SK-N-MC (cell line): ENCODE results near the gene AMER2.

ENCODE experiments used
- EZH2 ChIP-seq: fragments of 200-600 bp; sonication (generic); IDR thresholded peaks from one replicate; pipeline ENCODE4 v1.6.1; 2017; ENCODE audit warnings: antibody characterized with exemption
- FOXP2 ChIP-seq: optimal IDR thresholded peaks from 2 replicates; pipeline ENCODE3; 2011; ENCODE audit warnings: mild to moderate bottlenecking, moderate library complexity; ENCODE audit not compliant: insufficient read depth; ENCODE audit errors: extremely low read length, control extremely low read depth

GRCh38 chr13:25190771-25191170, 18.7 kb upstream of the AMER2 start:
- TF ChIP-seq FOXP2 (no peak), EZH2 (no peak)
